K562 (cell line): ENCODE data around the gene RAX.

Source experiments
- DDX20 ChIP-seq: fragments of 450-650 bp; IDR thresholded peaks from 2 replicates; pipeline ENCODE4 v1.6.1; 2016; ENCODE audit warnings: missing genetic modification characterization, low read depth, mild to moderate bottlenecking, missing compliant biosample characterization, moderate library complexity
- FOS ChIP-seq: IDR thresholded peaks from 3 replicates; pipeline ENCODE4 v1.6.1; 2011; ENCODE audit not compliant: insufficient read length; ENCODE audit errors: extremely low read depth
- REST ChIP-seq, 2 experiments: fragments of 450-650 bp; formaldehyde crosslinking in 1 of 2; IDR thresholded peaks; 2 replicates each; pipeline versions ENCODE4 v1.4.0 to v1.6.1; 2014 to 2020; ENCODE audit warnings: mild to moderate bottlenecking in 2 of 2, borderline replicate concordance in 1 of 2, low read depth in 1 of 2
- SMARCE1 ChIP-seq: fragments of 450-650 bp; IDR thresholded peaks from 2 replicates; pipeline ENCODE4 v1.7.1; 2016; ENCODE audit warnings: mild to moderate bottlenecking
- SRF ChIP-seq, 2 experiments: fragments of 250-450, 450-650 bp in 1 of 2; sonication (Bioruptor Pico) in 1 of 2; sonication (generic) in 1 of 2; formaldehyde crosslinking; IDR thresholded peaks; 2 replicates each; pipeline versions ENCODE4 v1.5.0 to v1.5.1; 2020 to 2022; ENCODE audit warnings: mild to moderate bottlenecking in 1 of 2, missing genetic modification reagents in 1 of 2
- TSHZ1 ChIP-seq: fragments of 250-450 bp; sonication (Bioruptor Pico); IDR thresholded peaks from 2 replicates; pipeline ENCODE4 v1.4.0; 2020; ENCODE audit warnings: mild to moderate bottlenecking, moderate library complexity
- TF ChIP-seq, protein P1 (sequence below), 2 experiments: fragments of 450-650 bp in 1 of 2; sonication (generic) in 1 of 2; formaldehyde crosslinking in 1 of 2; IDR thresholded peaks in 1 of 2; conservative IDR thresholded peaks in 1 of 2; 2 replicates each; pipeline versions ENCODE4 v1.6.1 to v1.8.1; 2016 to 2023; ENCODE audit warnings: mild to moderate bottlenecking in 2 of 2, moderate library complexity in 2 of 2, inconsistent platforms in 1 of 2, missing genetic modification reagents in 1 of 2

DNA sequence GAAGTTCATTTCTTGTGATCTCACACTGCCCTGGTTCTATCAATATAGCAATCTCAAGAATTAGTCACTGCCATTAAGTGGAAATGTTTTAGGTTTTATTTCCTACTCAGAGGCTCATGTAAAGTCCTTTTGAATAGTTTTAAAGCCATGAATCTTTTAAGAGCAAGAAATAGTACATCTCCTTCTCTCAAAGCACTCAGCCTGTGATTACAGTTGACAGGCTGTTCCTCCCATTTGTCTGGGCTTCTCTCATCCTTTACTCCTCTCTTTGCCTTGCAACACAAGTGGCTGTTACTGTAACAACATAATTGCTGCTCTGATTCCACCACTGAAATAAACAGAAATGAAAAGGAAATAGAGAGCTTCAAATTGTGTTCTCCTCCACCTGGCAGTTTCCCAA, 34.9 kb downstream of the RAX start:
- TF ChIP-seq, protein P1, sequence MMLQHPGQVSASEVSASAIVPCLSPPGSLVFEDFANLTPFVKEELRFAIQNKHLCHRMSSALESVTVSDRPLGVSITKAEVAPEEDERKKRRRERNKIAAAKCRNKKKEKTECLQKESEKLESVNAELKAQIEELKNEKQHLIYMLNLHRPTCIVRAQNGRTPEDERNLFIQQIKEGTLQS (IDR thresholded peaks at IDR 0.05) = no peak
- TF ChIP-seq, protein P1 (CRISPR knock-in tag; conservative IDR thresholded peaks at IDR 0.05) = no peak
- no peak for TF ChIP-seq TSHZ1 (CRISPR knock-in tag)
- TF ChIP-seq DDX20 (tag) = no peak
- no peak for TF ChIP-seq SRF (CRISPR knock-in tag; IDR thresholded peaks at IDR 0.05)
- no peak for TF ChIP-seq FOS
- TF ChIP-seq SMARCE1 = no peak
- TF ChIP-seq REST (IDR thresholded peaks at IDR 0.05; ENCODE audit: borderline replicate concordance) = no peak
- no peak for TF ChIP-seq REST (CRISPR knock-in tag; IDR thresholded peaks at IDR 0.05; ENCODE audit: low read depth)
